Measurements from ENCODE around the gene IQGAP1.

DNA sequence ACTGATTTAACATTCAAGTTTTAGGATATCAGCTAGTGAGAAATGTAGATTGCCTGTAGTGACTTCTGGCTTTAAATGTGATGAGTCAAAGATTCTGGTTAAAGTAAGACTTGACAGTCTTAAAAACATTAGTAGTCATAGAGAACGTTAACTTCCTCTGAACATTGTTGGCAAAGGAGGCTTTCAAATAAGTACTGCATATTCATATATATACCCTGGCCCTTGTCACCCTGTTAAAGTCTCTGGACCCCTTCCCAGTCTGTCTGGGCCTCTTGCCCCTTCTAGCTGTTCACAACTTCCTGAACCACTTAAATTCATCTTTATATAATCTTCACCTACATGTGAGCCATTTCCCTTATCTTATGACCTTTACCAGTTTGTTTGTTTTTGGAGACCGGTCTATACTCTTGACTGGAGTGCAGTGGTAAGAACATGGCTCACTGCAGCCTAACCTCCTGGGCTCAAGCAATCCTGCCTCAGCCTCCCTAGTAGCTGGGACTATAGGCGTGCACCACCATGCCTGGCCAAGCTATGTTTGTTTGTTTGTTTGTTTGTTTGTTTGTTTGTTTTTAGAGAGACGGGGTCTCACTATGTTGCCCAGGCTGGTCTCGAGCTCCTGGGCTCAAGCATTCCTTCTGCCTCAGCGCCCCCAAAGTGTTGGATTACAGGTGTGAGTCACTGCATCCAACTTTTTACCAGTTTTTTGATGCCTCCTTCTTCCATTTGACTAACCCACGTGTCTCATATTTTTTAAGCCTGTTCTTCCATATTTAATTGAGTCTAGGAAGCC is 77.3 kb downstream of the IQGAP1 start:
- TF ChIP-seq, protein P1, sequence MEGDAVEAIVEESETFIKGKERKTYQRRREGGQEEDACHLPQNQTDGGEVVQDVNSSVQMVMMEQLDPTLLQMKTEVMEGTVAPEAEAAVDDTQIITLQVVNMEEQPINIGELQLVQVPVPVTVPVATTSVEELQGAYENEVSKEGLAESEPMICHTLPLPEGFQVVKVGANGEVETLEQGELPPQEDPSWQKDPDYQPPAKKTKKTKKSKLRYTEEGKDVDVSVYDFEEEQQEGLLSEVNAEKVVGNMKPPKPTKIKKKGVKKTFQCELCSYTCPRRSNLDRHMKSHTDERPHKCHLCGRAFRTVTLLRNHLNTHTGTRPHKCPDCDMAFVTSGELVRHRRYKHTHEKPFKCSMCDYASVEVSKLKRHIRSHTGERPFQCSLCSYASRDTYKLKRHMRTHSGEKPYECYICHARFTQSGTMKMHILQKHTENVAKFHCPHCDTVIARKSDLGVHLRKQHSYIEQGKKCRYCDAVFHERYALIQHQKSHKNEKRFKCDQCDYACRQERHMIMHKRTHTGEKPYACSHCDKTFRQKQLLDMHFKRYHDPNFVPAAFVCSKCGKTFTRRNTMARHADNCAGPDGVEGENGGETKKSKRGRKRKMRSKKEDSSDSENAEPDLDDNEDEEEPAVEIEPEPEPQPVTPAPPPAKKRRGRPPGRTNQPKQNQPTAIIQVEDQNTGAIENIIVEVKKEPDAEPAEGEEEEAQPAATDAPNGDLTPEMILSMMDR (conservative IDR thresholded peaks at IDR 0.05): no peak
- no peak for TF ChIP-seq ZFX (IDR thresholded peaks at IDR 0.05)

All from C4-2B (cell line).